ENCODE measurements around the gene TMEM132A.

TMEM132A gene

DNA sequence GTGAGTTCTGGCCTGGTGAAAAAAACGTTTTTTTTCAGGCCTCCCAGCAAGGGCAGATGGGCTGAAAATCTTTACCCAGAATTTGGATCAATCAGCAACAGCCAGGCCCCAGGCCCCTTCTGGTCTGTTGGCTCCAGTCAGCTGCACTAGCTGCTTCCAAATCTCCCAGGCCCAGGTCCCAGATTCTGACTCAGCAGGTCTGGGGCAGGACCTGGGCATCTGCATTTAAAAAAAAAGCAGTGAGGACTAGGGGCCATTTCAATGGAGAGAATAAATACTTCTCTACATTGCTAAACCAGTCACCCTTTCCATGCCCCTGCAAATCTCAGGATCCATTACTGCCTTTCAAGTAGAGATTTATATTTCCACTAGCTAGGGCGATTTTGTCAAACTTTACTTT lies 23.4 kb downstream of the TMEM132A start:
- H3K4me2 ChIP-seq (ENCODE audit: insufficient read depth, low read length), result no peak overlapping the region
- H3K9ac ChIP-seq (ENCODE audit: low read depth, low read length), result no peak overlapping the region
- no peak overlapping the region for H3K4me3 ChIP-seq (ENCODE audit: low read depth in 1 of 2, low read length in 2 of 2)
- no peak overlapping the region for H2AFZ ChIP-seq (ENCODE audit: low read depth, low read length)
- H3K36me3 ChIP-seq (ENCODE audit: insufficient read depth, low read length), result no peaks in the 10 kb centered on the region
- no peaks in the 10 kb centered on the region for H3K4me1 ChIP-seq (ENCODE audit: insufficient read depth, low read length)
- no peak for DNase-seq
- no peak for TF ChIP-seq EZH2 (IDR thresholded peaks at IDR 0.05; ENCODE audit: borderline replicate concordance, low read depth, low read length, severe bottlenecking)
- TF ChIP-seq, protein P1, sequence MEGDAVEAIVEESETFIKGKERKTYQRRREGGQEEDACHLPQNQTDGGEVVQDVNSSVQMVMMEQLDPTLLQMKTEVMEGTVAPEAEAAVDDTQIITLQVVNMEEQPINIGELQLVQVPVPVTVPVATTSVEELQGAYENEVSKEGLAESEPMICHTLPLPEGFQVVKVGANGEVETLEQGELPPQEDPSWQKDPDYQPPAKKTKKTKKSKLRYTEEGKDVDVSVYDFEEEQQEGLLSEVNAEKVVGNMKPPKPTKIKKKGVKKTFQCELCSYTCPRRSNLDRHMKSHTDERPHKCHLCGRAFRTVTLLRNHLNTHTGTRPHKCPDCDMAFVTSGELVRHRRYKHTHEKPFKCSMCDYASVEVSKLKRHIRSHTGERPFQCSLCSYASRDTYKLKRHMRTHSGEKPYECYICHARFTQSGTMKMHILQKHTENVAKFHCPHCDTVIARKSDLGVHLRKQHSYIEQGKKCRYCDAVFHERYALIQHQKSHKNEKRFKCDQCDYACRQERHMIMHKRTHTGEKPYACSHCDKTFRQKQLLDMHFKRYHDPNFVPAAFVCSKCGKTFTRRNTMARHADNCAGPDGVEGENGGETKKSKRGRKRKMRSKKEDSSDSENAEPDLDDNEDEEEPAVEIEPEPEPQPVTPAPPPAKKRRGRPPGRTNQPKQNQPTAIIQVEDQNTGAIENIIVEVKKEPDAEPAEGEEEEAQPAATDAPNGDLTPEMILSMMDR (IDR thresholded peaks at IDR 0.05; ENCODE audit: borderline replicate concordance, extremely low read depth, low read length, poor library complexity, severe bottlenecking), result no peak
- no peak overlapping the region for H3K27ac ChIP-seq (ENCODE audit: low read length)
- H3K27me3 ChIP-seq (ENCODE audit: insufficient read depth, low read length, poor library complexity), result no peaks in the 10 kb centered on the region
- H3K9me3 ChIP-seq (ENCODE audit: insufficient read depth, low read length, severe bottlenecking), result no peaks in the 10 kb centered on the region
- ATAC-seq (ENCODE audit: insufficient read depth, low read depth), result no peak
- H3K79me2 ChIP-seq (ENCODE audit: insufficient read depth, low read length), result no peaks in the 10 kb centered on the region
- no peaks in the 10 kb centered on the region for H4K20me1 ChIP-seq (ENCODE audit: insufficient read depth, low read length)

DNA sequence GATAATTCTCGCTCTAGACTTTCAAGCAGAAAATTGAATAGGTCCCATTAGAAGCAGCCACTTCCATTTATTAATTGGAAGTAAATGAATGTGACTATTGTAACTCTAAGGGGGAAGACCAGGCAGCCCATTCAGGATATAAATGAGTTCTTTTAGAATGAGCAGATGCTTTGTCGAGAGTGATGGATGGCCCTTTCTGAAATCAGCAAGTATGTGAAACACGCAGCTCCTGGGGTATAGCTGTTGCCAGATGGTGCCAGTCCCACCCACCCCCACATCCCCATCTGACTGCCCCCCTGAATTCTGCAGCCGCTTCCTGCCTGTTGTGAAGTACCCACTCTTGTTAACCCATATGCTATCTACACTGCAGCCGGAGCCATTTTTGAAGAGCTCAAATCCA lies 24.0 kb downstream of the TMEM132A start:
- no peak overlapping the region for H3K27ac ChIP-seq (ENCODE audit: low read length)
- H3K4me2 ChIP-seq (ENCODE audit: insufficient read depth, low read length), result no peak overlapping the region

DNA sequence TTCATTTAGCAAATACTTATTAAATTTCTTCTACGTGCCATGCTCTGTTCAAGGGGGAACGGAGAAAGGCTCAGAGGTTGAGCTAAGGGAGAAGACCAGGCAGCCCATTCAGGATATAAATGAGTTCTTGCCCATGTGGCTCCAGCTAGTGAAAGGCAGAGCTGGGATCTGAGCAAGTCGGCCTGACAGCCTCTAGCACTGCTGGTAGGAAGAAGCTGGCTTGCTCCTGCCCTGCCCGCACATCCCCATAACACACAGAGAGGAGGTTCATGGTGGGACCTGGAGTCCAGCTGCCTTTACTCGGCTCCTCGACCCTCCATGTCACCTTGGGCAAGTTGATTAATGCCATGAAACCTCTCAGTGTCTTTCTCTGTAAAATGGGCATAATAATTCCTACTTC lies 25.8 kb downstream of the TMEM132A start:
- Histone ChIP-seq H3K27me3 (ENCODE audit: insufficient read depth, low read length, poor library complexity) (peaks cover 3% of the 10 kb centered on the region), H3K9me3 (ENCODE audit: insufficient read depth, low read length, severe bottlenecking) (no peaks in the 10 kb centered on the region), H3K4me2 (ENCODE audit: insufficient read depth, low read length) (no peak overlapping the region), H2AFZ (ENCODE audit: low read depth, low read length) (no peak overlapping the region), H3K4me1 (ENCODE audit: insufficient read depth, low read length) (no peaks in the 10 kb centered on the region), H3K4me3 (ENCODE audit: low read depth in 1 of 2, low read length in 2 of 2) (no peak overlapping the region), H3K27ac (ENCODE audit: low read length) (no peak overlapping the region), H3K36me3 (ENCODE audit: insufficient read depth, low read length) (no peaks in the 10 kb centered on the region), H4K20me1 (ENCODE audit: insufficient read depth, low read length) (no peaks in the 10 kb centered on the region), H3K79me2 (ENCODE audit: insufficient read depth, low read length) (no peaks in the 10 kb centered on the region), H3K9ac (ENCODE audit: low read depth, low read length) (no peak overlapping the region)
- ATAC-seq (ENCODE audit: insufficient read depth, low read depth) (no peak), DNase-seq (no peak)
- no peak for TF ChIP-seq EZH2 (IDR thresholded peaks at IDR 0.05; ENCODE audit: borderline replicate concordance, low read depth, low read length, severe bottlenecking)
- TF ChIP-seq, protein P1 (IDR thresholded peaks at IDR 0.05; ENCODE audit: borderline replicate concordance, extremely low read depth, low read length, poor library complexity, severe bottlenecking), result no peak

More for the DNA sequence above, 24.0 kb downstream of the TMEM132A start:
- H3K27me3 ChIP-seq (ENCODE audit: insufficient read depth, low read length, poor library complexity), result no peaks in the 10 kb centered on the region
- TF ChIP-seq, protein P1 (IDR thresholded peaks at IDR 0.05; ENCODE audit: borderline replicate concordance, extremely low read depth, low read length, poor library complexity, severe bottlenecking), result no peak
- no peak for TF ChIP-seq EZH2 (IDR thresholded peaks at IDR 0.05; ENCODE audit: borderline replicate concordance, low read depth, low read length, severe bottlenecking)
- H3K36me3 ChIP-seq (ENCODE audit: insufficient read depth, low read length), result no peaks in the 10 kb centered on the region
- no peak overlapping the region for H3K9ac ChIP-seq (ENCODE audit: low read depth, low read length)
- ATAC-seq (ENCODE audit: insufficient read depth, low read depth) (no peak), DNase-seq (no peak)
- H4K20me1 ChIP-seq (ENCODE audit: insufficient read depth, low read length), result no peaks in the 10 kb centered on the region
- H3K79me2 ChIP-seq (ENCODE audit: insufficient read depth, low read length), result no peaks in the 10 kb centered on the region
- H2AFZ ChIP-seq (ENCODE audit: low read depth, low read length), result no peak overlapping the region
- H3K4me3 ChIP-seq (ENCODE audit: low read depth in 1 of 2, low read length in 2 of 2), result no peak overlapping the region
- no peaks in the 10 kb centered on the region for H3K9me3 ChIP-seq (ENCODE audit: insufficient read depth, low read length, severe bottlenecking)
- H3K4me1 ChIP-seq (ENCODE audit: insufficient read depth, low read length), result no peaks in the 10 kb centered on the region

Measured in DND-41 (cell line).